VCaP (cell line): ENCODE results near the gene SAMD14.

ENCODE experiments used
- H3K27ac ChIP-seq: fragments of 450-650 bp; 2 replicates; pipeline ENCODE4 v1.5.1; 2017
- TF ChIP-seq, protein P1 (sequence below): fragments of 450-650 bp; conservative IDR thresholded peaks from 2 replicates; pipeline ENCODE4 v1.5.1; 2017; ENCODE audit warnings: mild to moderate bottlenecking, moderate library complexity

Gene SAMD14

GRCh38 chr17:50094753-50095619, 35.0 kb downstream of the SAMD14 start, which contains the start of gene PDK2:
PDK2 (plus strand) TSS chr17:50095351; CDS start chr17:50095436, 85 bp downstream.
- H3K27ac ChIP-seq, result peak within 1 kb of the TSS; percentile 80
- TF ChIP-seq, protein P1, sequence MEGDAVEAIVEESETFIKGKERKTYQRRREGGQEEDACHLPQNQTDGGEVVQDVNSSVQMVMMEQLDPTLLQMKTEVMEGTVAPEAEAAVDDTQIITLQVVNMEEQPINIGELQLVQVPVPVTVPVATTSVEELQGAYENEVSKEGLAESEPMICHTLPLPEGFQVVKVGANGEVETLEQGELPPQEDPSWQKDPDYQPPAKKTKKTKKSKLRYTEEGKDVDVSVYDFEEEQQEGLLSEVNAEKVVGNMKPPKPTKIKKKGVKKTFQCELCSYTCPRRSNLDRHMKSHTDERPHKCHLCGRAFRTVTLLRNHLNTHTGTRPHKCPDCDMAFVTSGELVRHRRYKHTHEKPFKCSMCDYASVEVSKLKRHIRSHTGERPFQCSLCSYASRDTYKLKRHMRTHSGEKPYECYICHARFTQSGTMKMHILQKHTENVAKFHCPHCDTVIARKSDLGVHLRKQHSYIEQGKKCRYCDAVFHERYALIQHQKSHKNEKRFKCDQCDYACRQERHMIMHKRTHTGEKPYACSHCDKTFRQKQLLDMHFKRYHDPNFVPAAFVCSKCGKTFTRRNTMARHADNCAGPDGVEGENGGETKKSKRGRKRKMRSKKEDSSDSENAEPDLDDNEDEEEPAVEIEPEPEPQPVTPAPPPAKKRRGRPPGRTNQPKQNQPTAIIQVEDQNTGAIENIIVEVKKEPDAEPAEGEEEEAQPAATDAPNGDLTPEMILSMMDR, result no peak

DNA sequence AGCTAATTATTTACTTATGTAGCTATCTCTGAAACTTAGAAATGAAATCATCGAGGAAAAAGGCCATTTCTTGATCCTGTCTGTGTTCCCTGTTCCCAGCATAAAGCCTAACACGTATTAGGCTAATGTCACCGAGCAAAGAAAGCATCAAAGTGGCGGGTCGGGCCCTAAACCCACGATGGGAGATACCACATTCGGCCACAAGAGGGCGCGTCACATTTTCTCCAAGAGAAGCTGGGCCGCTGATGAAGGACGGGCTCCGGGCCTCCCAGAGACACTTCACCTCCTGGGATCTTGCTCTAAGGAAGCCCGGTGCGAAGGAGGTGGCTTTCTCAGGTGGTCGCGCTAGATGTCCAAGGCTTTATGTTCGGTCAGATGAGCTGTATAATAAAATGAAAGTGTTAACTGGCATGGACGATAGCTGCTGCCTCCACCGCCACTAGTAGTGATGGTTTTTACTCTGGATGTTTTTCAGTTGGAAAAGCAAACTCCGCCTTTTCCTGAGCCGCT, 35.7 kb downstream of the SAMD14 start:
- TF ChIP-seq, protein P1, result peak; percentile 96
- peak overlapping the region; percentile 80 for H3K27ac ChIP-seq

- peak overlapping the region; percentile 80 for H3K27ac ChIP-seq
- TF ChIP-seq, protein P1, result no peak
Observed at GRCh38 chr17:50093807-50094206, 36.2 kb downstream of the SAMD14 start.

DNA sequence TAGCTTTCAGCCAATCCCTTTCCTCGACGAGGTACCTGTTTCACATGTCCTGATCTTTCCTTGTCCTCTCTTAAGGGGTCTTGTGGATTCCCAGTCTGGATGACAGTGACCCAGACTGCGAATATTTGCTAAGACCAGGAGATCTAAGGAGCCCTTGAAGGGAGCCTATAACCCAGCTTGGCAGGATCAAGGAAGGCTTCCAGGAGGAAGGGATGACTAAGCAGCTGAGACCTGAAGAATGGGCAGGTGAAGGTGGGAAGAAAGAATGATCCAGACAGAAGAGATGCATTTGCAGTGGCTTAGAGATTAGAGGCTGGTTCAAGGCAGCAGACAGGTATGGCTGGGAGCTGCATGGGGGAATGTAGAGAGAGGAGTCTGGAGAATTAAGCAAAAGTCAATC, 36.7 kb downstream of the SAMD14 start:
- H3K27ac ChIP-seq, result peak overlapping the region; percentile 80; the same call in 1 of the 2 replicates
- TF ChIP-seq, protein P1, result no peak

GRCh38 chr17:50091918-50092285, 38.1 kb downstream of the SAMD14 start:
- TF ChIP-seq, protein P1, result no peak
- H3K27ac ChIP-seq, result no peak overlapping the region

- TF ChIP-seq, protein P1, result no peak
- no peak overlapping the region for H3K27ac ChIP-seq
Observed at GRCh38 chr17:50090971-50091917, 38.7 kb downstream of the SAMD14 start.

- TF ChIP-seq, protein P1, result no peak
- no peak overlapping the region for H3K27ac ChIP-seq
Observed at GRCh38 chr17:50090071-50090470, 39.9 kb downstream of the SAMD14 start.
